ENCODE measurements around the gene EFL1.
"Not testable (repeated sequence)": the region's sequence is repeated elsewhere in the genome, so short reads cannot be mapped to it uniquely, and the experiment has no call there.

EFL1 gene

GRCh38 chr15:82262422-82263026, at the start of gene EFL1, which contains the start of gene SAXO2:
Gene EFL1, minus strand, starts transcription at chr15:82262734. Its CDS starts 956 bp downstream, at chr15:82261778.
Gene SAXO2, plus strand, starts transcription at chr15:82262818. Its CDS starts 62 bp downstream, at chr15:82262880.
- FAIRE-seq: peak; percentile 55

- not testable (repeated sequence) for FAIRE-seq
These were observed 48.8 kb upstream of the EFL1 start for GRCh38 chr15:82311321-82311720.

GRCh38 chr15:82309802-82310201, 47.3 kb upstream of the EFL1 start:
- no peak for FAIRE-seq

GRCh38 chr15:82307714-82308081, 45.2 kb upstream of the EFL1 start:
- no peak for FAIRE-seq

DNA sequence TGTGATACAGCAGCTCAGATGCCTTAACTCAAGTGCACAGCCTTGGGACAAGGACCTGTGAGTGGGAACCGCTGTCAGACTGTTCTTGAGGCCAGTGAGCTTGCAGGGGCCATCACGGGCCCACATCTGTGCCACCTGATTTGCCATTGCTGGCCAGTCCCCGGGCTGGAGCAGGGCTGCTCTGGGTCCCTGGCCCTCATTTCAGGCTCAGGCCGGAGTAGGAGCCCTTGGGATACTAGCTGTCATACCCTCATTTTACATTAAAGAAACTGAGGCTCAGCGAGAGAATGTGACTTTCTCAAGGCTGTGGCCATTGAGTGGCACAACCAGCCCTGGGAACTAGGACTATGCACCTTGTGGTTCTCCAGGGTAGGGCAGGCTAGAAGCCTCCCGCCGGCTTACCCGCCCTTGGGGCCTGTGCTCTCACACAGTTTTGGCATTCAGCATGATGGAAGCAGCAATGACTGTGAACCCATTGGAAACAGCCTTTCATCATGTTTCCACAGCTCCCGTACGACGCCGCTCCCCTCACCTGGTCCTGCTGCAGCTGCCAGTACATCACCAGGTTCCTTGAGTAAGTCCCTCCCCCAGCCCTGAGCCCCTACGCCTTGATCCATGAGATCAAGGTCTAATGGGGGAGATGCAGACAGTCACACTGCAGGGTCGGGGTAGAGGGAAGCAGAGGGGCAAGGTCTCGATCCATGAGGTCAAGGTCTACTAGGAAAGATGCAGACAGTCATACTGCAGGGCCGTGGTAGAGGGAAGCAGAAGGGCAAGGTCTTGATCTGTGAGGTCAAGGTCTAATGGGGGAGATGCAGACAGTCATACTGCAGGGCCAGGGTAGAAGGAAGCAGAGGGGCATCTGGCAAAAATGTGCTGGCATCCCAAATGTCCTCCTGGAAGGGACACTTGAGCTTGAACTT, 44.5 kb upstream of the EFL1 start:
- FAIRE-seq: no peak

- FAIRE-seq: no peak
These were observed 43.1 kb upstream of the EFL1 start for GRCh38 chr15:82305621-82306048.

GRCh38 chr15:82304778-82305090, 42.2 kb upstream of the EFL1 start:
- FAIRE-seq: no peak

- no peak for FAIRE-seq
These were observed 41.6 kb upstream of the EFL1 start for GRCh38 chr15:82303956-82304777.

DNA sequence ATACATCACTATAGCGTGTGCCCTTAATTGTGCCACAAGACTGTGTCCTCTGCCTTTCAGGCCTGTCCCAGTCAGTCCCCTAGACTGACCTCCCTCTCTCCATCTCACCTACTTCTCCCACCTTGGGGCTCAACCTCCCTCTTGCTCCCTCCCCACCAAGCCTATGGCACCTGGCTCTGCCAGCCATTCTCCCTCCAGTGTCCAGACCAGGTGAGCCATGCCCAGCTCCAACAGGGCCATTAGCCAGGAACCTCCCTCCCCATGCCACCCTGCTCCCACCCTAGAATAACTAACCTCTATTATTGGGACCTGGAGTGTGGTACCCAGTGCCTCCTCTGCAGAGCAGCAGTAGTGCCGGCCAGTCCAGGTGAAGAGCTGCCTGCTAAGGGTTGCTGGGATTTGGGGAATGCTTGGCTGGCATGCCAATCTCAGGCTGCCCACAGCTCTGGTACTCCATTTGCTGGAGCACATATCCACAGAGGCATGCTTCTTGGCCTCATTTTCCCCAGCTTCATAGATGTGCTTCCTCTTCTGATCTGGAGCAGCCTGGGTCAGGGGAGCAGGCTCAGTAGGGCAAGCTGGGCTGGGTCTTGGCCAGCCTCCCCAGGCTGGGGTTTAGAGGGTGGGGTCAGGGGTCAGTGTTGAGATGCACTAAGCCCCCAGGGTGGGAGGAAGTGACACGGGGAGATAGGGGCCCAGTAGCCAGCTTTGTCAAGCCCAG, 38.9 kb upstream of the EFL1 start:
- no peak for FAIRE-seq

- no peak for FAIRE-seq
These were observed 38.3 kb upstream of the EFL1 start for GRCh38 chr15:82300883-82301282.

DNA sequence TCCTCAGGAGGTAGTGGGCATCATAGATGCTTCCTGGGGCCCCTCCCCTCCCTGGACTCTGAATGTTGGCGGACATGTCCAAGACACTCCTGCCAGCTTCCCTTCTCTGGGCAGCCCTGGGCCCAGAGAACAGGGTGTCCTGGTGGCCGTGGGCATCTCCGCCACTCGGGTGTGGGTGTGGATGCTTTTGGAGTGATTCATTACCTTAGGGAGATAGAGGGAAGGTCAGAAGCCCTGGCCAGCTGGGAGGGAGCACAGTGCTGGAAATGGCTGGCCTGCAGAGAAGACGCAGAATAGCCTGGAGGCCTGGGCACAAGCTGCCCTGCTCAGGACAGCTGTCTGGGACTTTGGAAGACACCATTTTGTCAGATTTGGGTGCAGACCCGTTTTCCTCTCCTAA, 37.8 kb upstream of the EFL1 start:
- FAIRE-seq: not testable (repeated sequence)

DNA sequence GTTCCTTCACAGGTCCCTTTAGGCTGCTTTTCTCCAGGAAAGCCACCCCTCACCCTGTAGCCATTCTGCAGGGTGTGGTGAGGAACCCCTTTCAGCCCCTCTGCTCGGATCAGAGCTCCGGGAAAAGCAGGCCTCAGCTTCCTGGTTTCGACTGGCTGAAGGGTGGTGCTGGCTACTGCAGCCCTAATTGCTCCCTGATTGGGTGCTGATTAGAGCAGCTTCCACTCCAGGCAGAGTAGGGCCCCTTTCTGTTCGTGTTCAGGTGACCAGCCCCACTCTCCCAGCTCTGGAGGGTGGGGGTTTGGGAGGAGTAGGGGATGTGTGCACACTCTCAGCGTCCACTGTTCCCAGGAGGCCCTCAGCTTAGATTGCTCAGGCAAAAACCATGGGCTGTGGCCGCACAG, 37.0 kb upstream of the EFL1 start:
- not testable (repeated sequence) for FAIRE-seq

- no peak for FAIRE-seq
These were observed 36.0 kb upstream of the EFL1 start for GRCh38 chr15:82298520-82298919.

DNA sequence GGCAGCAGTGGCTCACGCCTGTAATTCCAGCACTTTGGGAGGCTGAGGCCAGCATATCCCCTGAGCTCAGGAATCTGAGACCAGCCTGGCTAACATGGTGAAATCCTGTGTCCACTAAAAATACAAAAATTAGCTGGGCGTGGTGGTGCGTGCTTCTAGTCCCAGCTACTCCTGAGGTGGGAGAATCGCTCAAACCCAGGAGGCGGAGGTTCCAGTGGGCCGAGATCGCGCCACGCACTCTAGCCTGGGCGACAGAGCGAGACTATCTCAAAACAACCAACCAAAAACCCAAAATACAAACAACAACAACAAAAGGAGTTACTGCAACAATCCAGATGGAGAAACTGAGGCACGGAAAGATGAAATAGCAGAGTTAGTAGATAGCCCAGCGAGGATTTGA, 35.5 kb upstream of the EFL1 start:
- FAIRE-seq: no peak

- FAIRE-seq: no peak
These were observed 35.0 kb upstream of the EFL1 start for GRCh38 chr15:82297546-82297945.

- FAIRE-seq: no peak
These were observed 31.6 kb upstream of the EFL1 start for GRCh38 chr15:82294061-82294690.

GRCh38 chr15:82292271-82292670, 29.7 kb upstream of the EFL1 start:
- no peak for FAIRE-seq

- FAIRE-seq: not testable (repeated sequence)
These were observed 25.7 kb upstream of the EFL1 start for GRCh38 chr15:82288202-82288601.

DNA sequence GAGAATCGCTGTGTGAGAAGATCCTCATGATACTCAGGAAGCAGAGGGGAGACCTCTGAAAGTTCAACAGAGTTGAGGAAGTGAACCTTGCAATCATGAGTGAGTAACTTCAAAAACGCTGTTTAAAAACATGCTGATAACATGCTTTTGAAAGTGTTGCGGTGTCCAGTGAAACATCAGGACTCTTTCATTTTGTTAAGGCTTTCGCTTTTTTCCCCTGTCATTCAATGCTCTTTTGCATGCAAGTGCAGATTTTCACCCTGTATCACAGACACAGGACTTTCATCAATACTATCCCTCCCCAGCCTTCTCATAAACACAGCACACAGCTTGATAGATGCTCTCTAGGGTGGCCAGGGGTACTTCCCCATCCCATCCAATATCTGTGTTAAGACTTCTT, 23.9 kb upstream of the EFL1 start:
- FAIRE-seq: not testable (repeated sequence)

- not testable (repeated sequence) for FAIRE-seq
These were observed 21.8 kb upstream of the EFL1 start for GRCh38 chr15:82284381-82284780.

GRCh38 chr15:82282386-82282785, 19.9 kb upstream of the EFL1 start:
- FAIRE-seq: not testable (repeated sequence)

- FAIRE-seq: peak; percentile 37
These were observed 18.7 kb upstream of the EFL1 start for GRCh38 chr15:82281276-82281675.

Data from endometrium (tissue), 2 donors.